HG03108 (cell line): ENCODE results near the gene ANO3.

ENCODE experiments used
- ATAC-seq: cut with Tn5 transposase; IDR thresholded peaks from one replicate; pipeline ENCODE4 v1.9.1; 2021; ENCODE audit warnings: moderate library complexity; ENCODE audit not compliant: unreplicated experiment

ANO3 gene

DNA sequence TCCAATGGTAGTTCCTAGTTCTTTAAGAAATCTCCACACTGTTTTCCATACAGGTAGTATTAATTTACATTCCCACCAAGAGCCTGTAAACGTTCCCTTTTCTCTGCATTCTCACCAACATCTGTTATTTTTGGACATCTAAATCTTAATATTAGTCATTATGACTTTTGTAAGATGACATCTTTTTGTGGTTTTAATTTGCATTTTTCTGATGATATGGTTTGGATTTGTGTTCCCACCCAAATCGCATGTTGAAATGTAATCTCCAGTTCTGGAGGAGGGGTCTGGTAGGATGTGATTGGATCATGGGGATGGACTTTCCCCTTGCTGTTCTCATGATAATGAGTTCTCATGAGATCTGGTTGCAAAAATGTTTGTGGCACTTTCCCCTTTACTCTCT is 151.2 kb downstream of the ANO3 start:
- ATAC-seq, result no peak

DNA sequence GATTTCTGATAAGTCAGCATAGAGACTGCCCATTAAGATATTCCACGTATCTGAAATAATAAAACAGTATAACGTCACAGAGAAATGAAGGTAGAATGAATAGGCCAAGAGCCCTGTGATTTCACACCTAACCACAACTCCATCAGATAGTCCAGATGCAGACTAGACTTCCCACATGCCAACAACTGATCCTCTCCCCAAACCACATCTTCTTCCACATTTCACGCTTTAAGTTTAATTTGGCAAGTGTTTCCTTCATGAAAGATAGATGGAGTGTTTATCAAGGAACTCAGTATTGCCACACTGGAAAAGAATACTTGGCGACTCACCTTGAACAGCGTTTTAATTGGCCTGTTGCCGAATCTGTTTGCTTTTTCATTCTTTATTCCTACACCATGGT is 158.6 kb downstream of the ANO3 start:
- ATAC-seq, result no peak

DNA sequence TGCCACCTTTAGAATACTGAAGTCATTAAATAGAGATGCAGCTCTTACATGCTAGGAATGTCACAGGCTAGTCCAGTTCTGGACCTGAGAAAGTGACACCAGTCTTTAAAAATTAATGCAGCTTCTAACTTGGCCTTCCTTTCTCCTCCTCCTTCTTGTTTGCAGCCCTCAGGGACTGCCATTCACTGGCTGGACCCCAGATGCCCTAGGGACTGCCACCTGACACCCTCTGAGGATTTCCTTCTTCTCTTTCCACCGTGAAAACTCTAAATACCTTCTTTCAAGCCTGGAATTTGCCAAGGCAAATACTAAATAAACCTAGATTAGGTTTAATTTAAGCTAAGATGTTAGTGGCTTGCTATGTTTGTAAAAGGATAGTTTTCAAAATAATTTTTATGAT is 161.7 kb downstream of the ANO3 start:
- no peak for ATAC-seq

DNA sequence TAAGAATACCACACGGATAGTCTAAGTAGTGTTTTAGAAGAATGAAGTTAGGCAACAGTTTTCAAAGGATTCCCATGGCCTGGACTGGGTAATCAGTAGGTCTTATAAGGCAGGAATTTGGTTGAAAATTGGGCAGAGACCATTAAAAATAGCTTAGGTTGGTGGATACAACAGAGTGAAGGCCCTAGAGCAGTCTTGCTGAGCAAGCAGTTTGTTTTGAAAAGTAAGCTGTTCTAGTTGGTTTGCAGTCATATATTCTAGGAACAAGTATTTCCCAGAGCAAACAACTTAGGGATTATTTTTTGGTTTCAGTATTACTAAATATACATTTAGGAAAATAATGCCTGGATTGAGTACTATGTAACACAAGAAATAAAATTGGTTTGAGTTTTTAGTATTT is 175.3 kb downstream of the ANO3 start:
- no peak for ATAC-seq

DNA sequence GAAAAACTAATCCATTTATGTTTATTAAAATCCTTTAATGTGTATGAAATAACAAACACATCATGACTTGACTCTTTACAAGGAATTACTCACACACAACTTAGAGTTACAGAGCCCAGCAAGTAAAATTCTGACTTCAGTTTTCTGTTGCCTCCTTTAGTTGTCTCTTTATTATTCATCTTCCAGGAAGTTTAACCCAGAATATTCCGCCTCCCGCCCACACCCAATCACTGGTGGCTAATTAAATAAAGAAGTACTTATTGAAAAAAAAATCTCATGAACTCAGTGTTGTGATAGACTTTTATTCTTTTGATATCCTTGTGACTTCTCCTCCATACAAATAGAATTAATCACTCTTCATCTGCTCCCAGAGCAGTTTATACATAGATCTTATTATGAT is 178.2 kb downstream of the ANO3 start:
- no peak for ATAC-seq

DNA sequence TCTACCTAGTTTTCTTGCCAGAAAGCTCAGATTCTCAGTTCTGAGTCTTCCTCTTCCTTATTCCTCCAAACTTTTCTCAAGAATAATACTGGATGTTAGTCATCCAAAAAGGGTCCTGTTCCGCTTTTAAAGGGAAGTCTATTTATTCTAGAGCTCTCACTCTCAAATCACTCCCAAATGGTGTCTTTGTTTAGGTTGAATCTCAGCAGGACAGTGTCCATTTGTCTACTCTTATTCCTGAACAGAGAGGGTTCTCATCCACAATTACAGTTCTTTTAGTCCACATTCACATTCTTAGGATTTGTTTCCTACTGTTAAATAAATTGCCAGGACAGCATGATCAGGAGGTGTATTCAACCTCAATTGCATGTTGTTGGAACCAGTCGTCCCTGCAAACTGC is 178.8 kb downstream of the ANO3 start:
- no peak for ATAC-seq

DNA sequence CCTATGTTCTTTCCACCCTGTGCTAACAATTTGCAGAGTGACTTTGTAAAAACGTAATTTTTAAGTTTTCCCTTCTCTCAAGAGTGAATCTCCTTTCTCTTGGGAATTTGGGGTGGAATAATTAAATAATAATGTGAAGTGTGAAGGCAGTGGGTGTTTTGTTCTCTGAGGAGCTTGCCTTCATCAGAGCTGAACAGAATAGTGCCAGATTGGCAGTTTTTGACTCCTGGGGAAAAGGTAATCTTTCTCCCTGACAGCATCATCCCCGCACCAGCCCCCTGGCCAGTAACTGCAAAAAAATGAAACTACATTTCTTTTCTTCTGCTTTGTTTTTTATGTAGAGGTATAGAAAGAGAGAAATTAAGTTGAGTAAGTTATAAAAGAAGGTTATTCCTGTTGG is 180.3 kb downstream of the ANO3 start:
- ATAC-seq, result no peak

DNA sequence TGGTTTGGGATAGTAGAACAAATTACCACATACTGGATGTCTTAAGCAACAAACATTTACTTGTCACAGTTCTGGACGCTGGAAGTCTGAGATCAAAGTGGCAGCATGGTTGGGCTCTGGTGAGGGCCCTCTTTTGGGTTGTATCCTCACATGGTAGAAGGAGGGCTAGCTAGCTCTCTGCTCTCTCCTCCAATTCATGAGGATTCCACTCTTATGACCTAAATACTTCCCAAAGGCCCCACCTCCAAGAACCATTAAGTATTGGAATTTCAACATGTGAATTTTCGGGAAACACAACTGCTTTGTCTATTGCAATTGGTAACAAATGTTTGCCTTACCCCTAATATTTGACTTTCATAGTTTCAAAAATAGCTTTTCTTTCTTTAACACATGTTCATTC is 187.5 kb downstream of the ANO3 start:
- ATAC-seq, result no peak

DNA sequence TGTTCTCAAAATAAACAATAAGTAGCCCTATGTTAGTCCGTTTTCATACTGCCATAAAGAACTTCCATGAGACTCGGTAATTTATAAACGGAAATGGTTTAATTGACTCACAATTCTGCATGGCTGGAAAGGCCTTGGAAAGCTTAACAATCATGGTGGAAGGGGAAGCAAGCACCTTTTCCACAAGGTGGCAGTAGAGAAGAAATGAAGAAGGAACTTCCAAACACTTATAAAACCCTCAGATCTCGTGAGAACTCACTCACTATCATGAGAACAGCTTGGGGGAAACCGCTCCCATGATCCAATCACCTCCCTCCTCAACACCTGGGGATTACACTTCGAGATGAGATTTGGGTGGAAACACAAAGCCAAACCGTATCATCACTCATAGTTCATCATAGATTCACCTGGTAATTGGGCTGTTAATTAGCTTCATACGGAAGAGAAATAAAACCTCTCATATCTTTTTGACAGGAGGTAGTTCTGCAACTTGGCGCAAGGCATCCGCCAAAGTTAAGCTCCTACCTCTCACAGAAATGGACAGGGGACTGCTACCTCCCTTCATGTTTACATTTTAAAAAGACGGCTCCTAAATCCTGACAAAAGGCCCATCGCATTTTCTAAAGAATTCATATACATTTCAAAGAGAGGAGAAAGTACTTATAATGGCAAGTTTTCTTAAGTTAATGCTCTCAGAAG is 191.1 kb downstream of the ANO3 start:
- ATAC-seq, result no peak

DNA sequence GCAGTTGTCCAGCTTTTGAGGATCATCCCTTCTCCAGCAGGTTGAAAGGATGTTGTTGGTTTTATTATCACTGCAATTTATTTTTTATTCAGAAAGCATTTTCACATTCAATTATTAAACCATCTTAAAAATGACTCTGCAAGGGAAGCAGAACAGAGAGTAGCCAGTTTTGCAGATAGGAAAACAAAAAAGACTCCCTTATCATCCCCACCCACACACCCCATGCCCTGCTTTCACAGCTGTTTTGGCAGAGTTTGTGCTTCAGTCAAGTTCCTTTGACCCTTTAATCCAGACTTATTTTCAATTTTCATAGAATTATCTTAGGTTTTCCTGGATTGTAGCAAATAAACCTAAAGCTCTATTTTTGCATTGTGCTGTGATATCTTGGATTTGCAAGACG is 195.8 kb downstream of the ANO3 start:
- no peak for ATAC-seq

DNA sequence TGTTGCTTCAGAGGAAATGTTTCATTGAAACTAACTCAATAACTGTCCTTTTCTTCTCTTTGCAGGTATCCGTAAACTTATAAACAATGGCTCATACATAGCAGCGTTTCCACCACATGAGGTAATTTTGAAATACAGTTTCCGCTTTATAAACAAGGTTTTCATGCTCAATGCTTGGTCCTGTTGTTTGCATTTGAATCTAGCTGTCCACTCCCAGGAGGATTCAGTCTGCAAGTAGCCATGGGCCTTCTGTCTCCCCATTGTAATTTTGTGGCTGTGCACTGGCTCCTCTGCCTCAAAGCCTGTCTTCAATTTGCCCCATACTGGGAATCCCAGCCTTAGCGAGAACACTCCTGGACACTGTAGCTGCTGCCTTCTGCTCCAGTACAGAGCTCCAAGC is 205.4 kb downstream of the ANO3 start:
- no peak for ATAC-seq

DNA sequence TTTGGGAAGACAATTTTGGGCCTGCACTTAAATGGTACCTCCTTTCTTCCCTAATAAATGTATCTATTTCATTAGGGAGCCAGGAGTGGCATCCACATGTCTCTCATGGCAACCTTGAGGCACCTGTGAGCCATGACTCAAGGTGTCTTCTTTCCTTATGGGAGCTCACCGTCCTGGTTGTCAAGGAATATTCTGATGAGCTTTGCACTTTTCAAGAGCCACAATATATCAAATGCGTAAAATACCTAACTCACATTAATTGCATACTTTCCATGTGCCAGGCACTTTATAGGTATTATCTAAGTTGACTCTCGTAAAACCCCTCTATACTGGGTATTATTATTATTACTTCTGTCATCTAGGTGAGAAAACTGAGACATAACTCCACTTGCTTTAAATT is 207.6 kb downstream of the ANO3 start:
- ATAC-seq, result no peak

DNA sequence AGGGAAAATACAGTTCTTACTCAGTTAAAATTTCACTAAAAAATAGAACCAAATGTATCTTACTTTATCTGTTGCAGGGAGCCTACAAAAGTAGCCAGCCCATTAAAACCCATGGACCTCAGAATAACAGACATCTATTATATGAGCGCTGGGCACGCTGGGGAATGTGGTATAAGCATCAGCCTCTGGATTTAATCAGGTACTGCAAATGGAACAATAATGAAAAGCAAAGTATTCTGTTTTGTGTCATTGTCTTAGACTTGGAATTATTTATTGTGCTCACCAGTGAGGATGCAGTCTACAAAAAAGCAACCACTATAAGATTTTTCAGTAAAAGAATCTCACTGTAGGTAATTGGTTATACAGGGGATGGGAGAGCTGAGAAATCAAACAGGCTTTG is 209.9 kb downstream of the ANO3 start:
- no peak for ATAC-seq

DNA sequence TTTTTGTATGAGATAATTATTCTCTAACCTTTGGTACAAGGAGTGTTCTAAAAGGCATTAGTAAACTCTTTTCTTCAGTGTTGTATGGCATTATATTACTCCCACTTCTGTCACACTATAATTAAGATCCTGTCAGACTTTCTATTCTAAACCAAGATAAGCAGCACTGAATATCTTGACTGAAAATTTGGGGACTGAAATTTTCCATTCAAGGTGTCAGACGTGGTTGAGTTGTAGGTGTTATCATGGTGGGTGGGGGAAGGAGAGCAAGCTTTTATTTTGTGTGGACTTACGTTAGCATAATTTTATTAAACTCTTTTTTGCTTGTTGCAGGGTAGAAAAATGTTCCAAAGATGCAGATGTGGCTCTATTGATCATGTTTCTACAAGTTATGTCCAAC is 217.2 kb downstream of the ANO3 start:
- no peak for ATAC-seq

DNA sequence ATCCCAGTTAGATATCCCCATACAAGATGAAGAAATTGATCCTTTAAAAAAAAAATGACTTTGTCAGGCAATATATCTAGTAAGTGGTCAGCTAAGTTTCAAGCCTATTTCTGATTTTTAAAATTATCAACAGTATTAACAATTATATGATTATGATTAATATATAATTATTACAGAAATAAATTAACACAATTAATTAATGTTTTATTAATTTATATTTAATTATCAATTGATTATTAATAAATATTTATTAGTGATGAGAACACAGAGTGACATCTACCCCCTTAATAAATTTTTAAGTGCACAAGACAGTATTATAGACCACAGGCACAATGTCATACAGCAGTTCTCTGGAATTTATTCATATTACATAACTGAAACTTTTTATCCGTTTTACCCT is 218.1 kb downstream of the ANO3 start:
- ATAC-seq, result no peak

DNA sequence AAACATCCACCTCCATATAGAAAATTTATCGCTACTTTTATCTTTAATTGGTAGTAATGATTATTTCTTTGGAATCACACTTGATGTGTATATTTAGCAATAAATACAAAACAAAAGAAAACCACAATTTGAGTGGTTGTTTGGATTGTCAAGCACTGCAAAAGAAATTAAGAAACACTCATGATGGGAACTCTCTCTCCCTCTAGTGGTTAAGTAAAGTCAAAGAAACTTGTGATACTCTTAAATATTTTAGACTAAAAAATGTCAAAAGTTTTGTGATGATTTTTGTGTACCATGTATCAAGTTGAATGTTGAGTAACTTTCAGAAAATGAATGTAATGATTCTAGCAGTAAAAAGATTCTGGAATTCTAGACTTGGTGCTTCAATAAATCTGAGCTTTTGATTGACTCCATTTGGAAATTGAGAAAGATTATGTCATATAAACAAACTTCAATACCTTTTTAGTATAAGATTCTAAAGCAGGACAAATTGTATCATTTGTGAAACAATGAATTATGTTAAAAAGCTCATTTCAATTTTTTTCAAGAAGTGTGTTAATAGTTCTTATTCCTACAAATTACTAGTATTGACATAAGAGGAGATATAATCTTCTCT is 219.4 kb downstream of the ANO3 start:
- no peak for ATAC-seq

DNA sequence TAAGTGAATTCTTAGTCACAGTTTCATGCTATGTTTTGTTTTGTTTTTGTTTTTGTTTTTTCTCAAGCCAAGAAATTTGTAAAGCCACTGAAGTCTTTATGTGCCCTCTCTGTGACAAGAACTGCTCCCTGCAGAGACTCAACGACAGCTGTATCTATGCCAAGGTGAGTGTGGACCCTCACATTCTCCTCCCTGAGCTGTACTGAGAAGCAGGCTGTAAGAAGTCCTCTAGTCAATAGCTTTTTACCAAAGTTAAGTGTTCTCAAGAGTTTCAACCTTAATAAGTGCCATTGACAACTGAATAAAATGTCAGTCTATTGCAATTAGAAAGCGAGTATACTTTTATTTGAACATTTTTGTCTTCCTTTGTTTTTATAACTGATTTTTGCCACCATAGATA is 221.3 kb downstream of the ANO3 start:
- no peak for ATAC-seq

DNA sequence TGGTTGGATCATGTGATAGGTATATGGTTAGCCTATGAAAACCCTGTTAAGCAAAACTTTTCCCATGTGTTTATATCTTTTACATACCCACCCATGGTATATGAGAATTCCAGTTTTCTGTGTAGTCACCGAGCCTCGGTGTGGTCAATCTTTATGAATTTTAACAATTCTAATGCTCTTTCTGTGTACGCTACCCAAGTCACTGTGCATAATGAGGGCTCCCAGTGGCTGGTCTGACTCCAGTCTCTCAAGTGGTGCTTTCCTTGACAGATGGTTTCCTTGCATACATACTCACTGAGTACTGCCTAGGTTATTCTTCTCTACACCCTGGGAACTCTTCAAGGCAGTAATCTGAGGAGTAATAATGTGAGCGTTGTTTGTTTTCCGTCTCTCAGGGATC is 222.5 kb downstream of the ANO3 start:
- ATAC-seq, result no peak

DNA sequence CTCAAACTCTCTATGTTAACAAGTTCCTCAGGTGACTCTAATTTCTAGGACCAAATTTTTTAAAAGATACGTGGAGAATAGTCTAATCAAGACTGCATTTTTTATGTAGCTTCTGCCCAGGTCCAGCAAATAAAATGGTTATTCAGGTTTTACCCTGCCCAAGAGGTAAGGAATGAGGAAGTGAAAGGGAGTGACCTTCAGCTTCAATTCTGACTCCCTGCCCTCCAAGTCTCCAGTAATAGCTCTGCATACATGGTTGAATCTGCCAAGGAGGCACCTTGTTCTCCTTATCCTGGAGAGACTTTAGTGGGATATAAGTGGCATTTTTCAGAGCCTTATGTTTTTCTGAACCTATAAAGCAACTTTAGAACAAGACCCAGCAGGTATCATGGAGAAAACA is 224.7 kb downstream of the ANO3 start:
- no peak for ATAC-seq

DNA sequence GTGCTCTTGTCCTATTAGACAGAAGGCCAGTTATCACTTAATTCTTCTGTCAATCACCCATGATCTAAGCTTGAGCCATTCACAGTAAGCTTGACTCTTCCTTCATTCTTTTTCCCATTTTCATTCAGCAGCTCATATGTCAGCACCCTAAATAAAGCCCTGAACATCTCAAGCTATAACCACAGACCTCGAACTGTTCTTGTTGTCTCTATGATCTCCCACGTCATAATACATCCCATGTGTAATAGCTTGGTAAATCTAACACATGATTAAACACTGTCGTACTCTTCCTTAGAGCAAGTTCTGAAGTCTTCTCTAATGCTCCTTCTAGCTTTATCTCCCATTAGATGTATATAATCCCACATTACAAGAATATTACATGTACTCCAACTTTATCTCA is 225.7 kb downstream of the ANO3 start:
- ATAC-seq, result no peak

DNA sequence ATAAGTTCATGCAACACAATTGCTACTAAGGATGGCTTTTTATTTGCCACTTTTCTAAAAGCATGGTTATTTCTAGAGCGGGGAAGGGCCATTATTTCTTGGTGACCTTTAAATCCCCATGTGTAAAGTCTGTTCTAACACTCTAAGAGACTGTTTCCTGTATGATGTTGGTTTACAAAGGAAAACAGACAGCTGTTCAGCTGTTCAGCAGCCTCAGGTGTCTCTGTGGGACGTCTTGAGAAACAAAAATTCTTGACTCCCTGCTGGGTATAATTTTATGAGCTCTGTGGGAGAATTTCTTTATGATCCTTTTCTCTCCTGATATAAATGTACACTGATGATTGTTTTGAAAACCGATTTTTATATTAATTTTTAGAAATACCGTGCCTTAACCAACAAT is 226.3 kb downstream of the ANO3 start:
- no peak for ATAC-seq

DNA sequence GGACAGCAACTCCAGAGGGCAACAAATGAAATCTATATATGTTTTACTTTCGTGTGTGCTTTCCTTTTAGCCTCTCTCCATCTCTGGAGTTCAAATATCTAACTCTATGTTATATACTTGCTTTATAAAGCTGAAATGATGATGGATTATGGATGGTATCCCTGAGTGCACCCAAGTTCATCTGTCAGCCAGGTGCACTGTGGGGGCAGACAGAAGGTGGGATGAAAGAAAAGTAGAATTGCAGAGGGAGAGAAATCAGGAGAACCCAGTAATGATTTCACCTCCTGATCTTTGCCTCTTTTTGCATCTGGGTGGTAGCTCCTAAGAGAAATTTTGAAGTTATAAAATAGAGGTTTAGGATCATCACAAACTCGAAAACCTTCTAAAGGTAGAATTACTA is 237.7 kb downstream of the ANO3 start:
- no peak for ATAC-seq
